H9 (cell line): ENCODE data around the gene DOC2A. TPM values are rescaled to one million over a fixed set of nuclear protein-coding genes. Genes with fewer than 3 reads are reported as not detected.

Source experiments
- DNase-seq: peaks from one replicate; pipeline ENCODE4 v3.0.0-alpha.2; 2017
- H2AFZ ChIP-seq: one replicate; pipeline ENCODE4 v1.6.1; 2013; ENCODE audit warnings: mild to moderate bottlenecking, low read length, control low read depth, moderate library complexity
- H2AK5ac ChIP-seq: 2 replicates; pipeline ENCODE4 v1.6.1; 2013; ENCODE audit warnings: low read length, control low read depth, mixed read lengths; ENCODE audit not compliant: insufficient read length
- H2BK120ac ChIP-seq: one replicate; pipeline ENCODE4 v1.6.1; 2013; ENCODE audit warnings: low read depth, mild to moderate bottlenecking, low read length, control low read depth, inconsistent platforms; ENCODE audit not compliant: poor library complexity, severe bottlenecking
- H2BK12ac ChIP-seq: 2 replicates; pipeline ENCODE4 v1.6.1; 2013; ENCODE audit warnings: low read length, control low read depth, mixed read lengths, low read depth; ENCODE audit not compliant: insufficient read length
- H2BK15ac ChIP-seq: 2 replicates; pipeline ENCODE4 v1.6.1; 2013; ENCODE audit warnings: low read depth, low read length, control low read depth
- H2BK20ac ChIP-seq: one replicate; pipeline ENCODE4 v1.6.1; 2013; ENCODE audit warnings: low read depth, mild to moderate bottlenecking, low read length, control low read depth, inconsistent platforms; ENCODE audit not compliant: poor library complexity, severe bottlenecking
- H2BK5ac ChIP-seq: 2 replicates; pipeline ENCODE4 v1.6.1; 2013; ENCODE audit warnings: low read length, control low read depth, mixed read lengths; ENCODE audit not compliant: insufficient read length
- H3K14ac ChIP-seq: 2 replicates; pipeline ENCODE4 v1.6.1; 2013; ENCODE audit warnings: low read length, control low read depth; ENCODE audit not compliant: insufficient read depth
- H3K18ac ChIP-seq: 2 replicates; pipeline ENCODE4 v1.6.1; 2013; ENCODE audit warnings: low read depth, mild to moderate bottlenecking, mixed read lengths, low read length, control low read depth; ENCODE audit not compliant: insufficient read length
- H3K23ac ChIP-seq: 2 replicates; pipeline ENCODE4 v1.6.1; 2013; ENCODE audit warnings: low read length, control low read depth, mixed read lengths, low read depth; ENCODE audit not compliant: insufficient read length
- H3K23me2 ChIP-seq: 2 replicates; pipeline ENCODE4 v1.6.1; 2013; ENCODE audit warnings: low read depth, mild to moderate bottlenecking, mixed read lengths, low read length, control low read depth; ENCODE audit not compliant: insufficient read length, poor library complexity, severe bottlenecking
- H3K27ac ChIP-seq: 2 replicates; pipeline ENCODE4 v1.5.1; 2013; ENCODE audit warnings: low read length, control low read depth, mixed read lengths, low read depth; ENCODE audit not compliant: insufficient read length
- H3K27me3 ChIP-seq: 2 replicates; pipeline ENCODE4 v1.6.1; 2013; ENCODE audit warnings: low read length, control low read depth, inconsistent platforms; ENCODE audit not compliant: insufficient read depth
- H3K4ac ChIP-seq: 2 replicates; pipeline ENCODE4 v1.6.1; 2013; ENCODE audit warnings: low read depth, mild to moderate bottlenecking, control low read depth, inconsistent platforms, low read length, moderate library complexity
- H3K4me1 ChIP-seq: 2 replicates; pipeline ENCODE4 v1.6.1; 2013; ENCODE audit warnings: low read length, control low read depth, inconsistent platforms; ENCODE audit not compliant: insufficient read depth
- H3K4me2 ChIP-seq: 2 replicates; pipeline ENCODE4 v1.6.1; 2013; ENCODE audit warnings: low read length, control low read depth, mixed read lengths; ENCODE audit not compliant: insufficient read length, insufficient read depth
- H3K56ac ChIP-seq: 2 replicates; pipeline ENCODE4 v1.6.1; 2013; ENCODE audit warnings: low read depth, mild to moderate bottlenecking, mixed read lengths, low read length, control low read depth; ENCODE audit not compliant: insufficient read length
- H3K79me1 ChIP-seq: 2 replicates; pipeline ENCODE4 v1.6.1; 2013; ENCODE audit warnings: low read depth, mild to moderate bottlenecking, moderate library complexity, low read length, control low read depth, inconsistent platforms; ENCODE audit not compliant: insufficient read depth, poor library complexity, severe bottlenecking
- H3K79me2 ChIP-seq: 2 replicates; pipeline ENCODE4 v1.6.1; 2013; ENCODE audit warnings: low read length, control low read depth, inconsistent platforms; ENCODE audit not compliant: insufficient read depth
- H3K9ac ChIP-seq: 2 replicates; pipeline ENCODE4 v1.6.1; 2013; ENCODE audit warnings: low read length, control low read depth, mixed read lengths; ENCODE audit not compliant: insufficient read length; ENCODE audit errors: extremely low read depth
- H3K9me3 ChIP-seq: one replicate; pipeline ENCODE4 v1.6.1; 2013; ENCODE audit warnings: low read depth, low read length, inconsistent platforms; ENCODE audit not compliant: control insufficient read depth
- H3T11ph ChIP-seq: one replicate; pipeline ENCODE4 v1.6.1; 2013; ENCODE audit warnings: mild to moderate bottlenecking, low read length, control low read depth, inconsistent platforms
- H4K20me1 ChIP-seq: one replicate; pipeline ENCODE4 v1.6.1; 2013; ENCODE audit not compliant: control insufficient read depth, insufficient read length, insufficient read depth
- H4K5ac ChIP-seq: 2 replicates; pipeline ENCODE4 v1.6.1; 2013; ENCODE audit warnings: low read depth, mild to moderate bottlenecking, mixed read lengths, low read length, control low read depth; ENCODE audit not compliant: insufficient read length
- H4K8ac ChIP-seq: replicated peaks from 2 replicates; pipeline ENCODE4 v1.6.1; 2013; ENCODE audit warnings: low read length, control low read depth, mixed read lengths, low read depth; ENCODE audit not compliant: insufficient read length
- H4K91ac ChIP-seq: 2 replicates; pipeline ENCODE4 v1.6.1; 2013; ENCODE audit warnings: low read depth, mild to moderate bottlenecking, moderate library complexity, mixed read lengths, low read length, control low read depth; ENCODE audit not compliant: insufficient read length
- H3K27ac Mint-ChIP-seq, 3 experiments: 2 replicates in 2 of 3; 3 replicates in 1 of 3; pipeline ENCODE4 v1.8.0; 2020 to 2021; ENCODE audit warnings: mixed read lengths in 3 of 3, mild to moderate bottlenecking in 1 of 3, moderate library complexity in 1 of 3
- H3K27me3 Mint-ChIP-seq: 2 replicates; pipeline ENCODE4 v1.8.0; 2021; ENCODE audit warnings: low read depth, mild to moderate bottlenecking, moderate library complexity, mixed read lengths
- H3K36me3 Mint-ChIP-seq, 3 experiments: 2 replicates in 2 of 3; 3 replicates in 1 of 3; pipeline ENCODE4 v1.8.0; 2020 to 2021; ENCODE audit warnings: low read depth in 3 of 3, mixed read lengths in 3 of 3; ENCODE audit not compliant: insufficient read depth in 1 of 3
- H3K4me1 Mint-ChIP-seq, 2 experiments: 2 replicates each; pipeline ENCODE4 v1.8.0; 2020; ENCODE audit warnings: mixed read lengths in 2 of 2
- H3K4me3 Mint-ChIP-seq, 2 experiments: 2 replicates in 1 of 2; 3 replicates in 1 of 2; pipeline ENCODE4 v1.8.0; 2020 to 2021; ENCODE audit warnings: mild to moderate bottlenecking in 2 of 2, mixed read lengths in 2 of 2, moderate library complexity in 1 of 2
- H3K9me3 Mint-ChIP-seq, 2 experiments: 2 replicates in 1 of 2; 3 replicates in 1 of 2; pipeline ENCODE4 v1.8.0; 2020; ENCODE audit warnings: mild to moderate bottlenecking in 2 of 2, mixed read lengths in 2 of 2, moderate library complexity in 1 of 2
- CTCF ChIP-seq: fragments of 200-600 bp; sonication (generic); conservative IDR thresholded peaks from 3 replicates; pipeline ENCODE4 v1.8.0; 2021; ENCODE audit warnings: antibody characterized with exemption, mild to moderate bottlenecking
- WGBS: extraction: QIAGEN DNeasy Blood & Tissue Kit; methylation state at CpG from one replicate; pipeline ENCODE4 v1.1.7; 2013; ENCODE audit warnings: missing lambda C conversion rate, low lambda C conversion rate, mixed read lengths; ENCODE audit not compliant: insufficient read length; ENCODE audit errors: extremely low coverage; 5-methylcytosine and 5-hydroxymethylcytosine counted together
- total RNA-seq: library from RNA; stranded (reverse); gene quantifications from 2 replicates; pipeline ENCODE4 v1.2.1, GENCODE V29; 2021

Gene DOC2A
- total RNA-seq, 1 experiment from 2014 or later, result 12.2 TPM

GRCh38 chr16:30052671-30053372 is 42.0 kb upstream of the DOC2A start:
- Histone ChIP-seq H2AK5ac (no peak overlapping the region), H3K18ac (peak overlapping the region; percentile 57), H3K4ac (no peak overlapping the region), H3K9ac (peak overlapping the region; percentile 60), H3T11ph (no peak overlapping the region), H2BK20ac (no peak overlapping the region), H3K23me2 (peaks cover 9% of the 10 kb centered on the region), H3K56ac (no peak overlapping the region), H3K4me2 (peak overlapping the region; percentile 79), H2BK5ac (no peak overlapping the region), H2BK12ac (no peak overlapping the region), H2AFZ (no peak overlapping the region), H3K79me1 (no peaks in the 10 kb centered on the region), H3K27me3 (no peaks in the 10 kb centered on the region), H3K79me2 (no peaks in the 10 kb centered on the region), H3K23ac (no peak overlapping the region), H4K20me1 (no peaks in the 10 kb centered on the region), H3K4me1 (no peaks in the 10 kb centered on the region), H2BK120ac (no peak overlapping the region), H3K14ac (peak overlapping the region; percentile 82), H2BK15ac (no peak overlapping the region), H4K91ac (no peak overlapping the region), H4K8ac (no peak overlapping the region), H4K5ac (no peak overlapping the region), H3K9me3 (no peaks in the 10 kb centered on the region), H3K27ac (no peak overlapping the region)
- Mint-ChIP-seq H3K4me3 (peak overlapping the region; percentile 79 to 86), H3K27ac (no peak overlapping the region; a peak in 1 of 7 replicates), H3K36me3 (no peaks in the 10 kb centered on the region), H3K27me3 (peaks cover 17% of the 10 kb centered on the region), H3K9me3 (no peaks in the 10 kb centered on the region), H3K4me1 (peaks cover 13 to 20% of the 10 kb centered on the region in 2 experiments)
- TF ChIP-seq CTCF, result no peak
- DNase-seq, result peak; percentile 90
- no CpG with 5 or more reads among the region's 58 CpGs for WGBS
